Ishikawa (cell line): ENCODE measurements around the gene GDF11.

Experiments
- CEBPB ChIP-seq: IDR thresholded peaks from 2 replicates; pipeline ENCODE4 v1.6.1; 2012
- CREB1 ChIP-seq: IDR thresholded peaks from 2 replicates; pipeline ENCODE4 v1.6.1; 2012; ENCODE audit warnings: low read depth
- EGR1 ChIP-seq: IDR thresholded peaks from 2 replicates; pipeline ENCODE4 v1.6.1; 2012
- EP300 ChIP-seq: IDR thresholded peaks from 2 replicates; pipeline ENCODE4 v1.6.1; 2012; ENCODE audit warnings: borderline replicate concordance
- FOXM1 ChIP-seq: IDR thresholded peaks from 2 replicates; pipeline ENCODE4 v1.6.1; 2012; ENCODE audit warnings: low read depth, borderline replicate concordance
- NFIC ChIP-seq: IDR thresholded peaks from 2 replicates; pipeline ENCODE4 v1.6.1; 2012
- RAD21 ChIP-seq: IDR thresholded peaks from 2 replicates; pipeline ENCODE4 v1.6.1; 2012; ENCODE audit warnings: low read depth
- TAF1 ChIP-seq: IDR thresholded peaks from 2 replicates; pipeline ENCODE4 v1.6.1; 2012; ENCODE audit warnings: low read depth, mild to moderate bottlenecking
- TCF12 ChIP-seq: IDR thresholded peaks from 2 replicates; pipeline ENCODE4 v1.6.1; 2012; ENCODE audit warnings: low read depth
- TEAD4 ChIP-seq: IDR thresholded peaks from 2 replicates; pipeline ENCODE4 v1.6.1; 2012
- YY1 ChIP-seq: IDR thresholded peaks from 2 replicates; pipeline ENCODE4 v1.6.1; 2012; ENCODE audit warnings: low read depth
- ZBTB7A ChIP-seq: IDR thresholded peaks from 2 replicates; pipeline ENCODE4 v1.6.1; 2012; ENCODE audit warnings: low read depth
- TF ChIP-seq, protein P1 (sequence below): IDR thresholded peaks from 2 replicates; pipeline ENCODE4 v1.6.1; 2012
- TF ChIP-seq, protein P2 (sequence below): IDR thresholded peaks from 2 replicates; pipeline ENCODE4 v1.6.1; 2012
- TF ChIP-seq, protein P3 (sequence below): IDR thresholded peaks from 2 replicates; pipeline ENCODE4 v1.6.1; 2012; ENCODE audit warnings: low read depth, mild to moderate bottlenecking

Gene GDF11

DNA sequence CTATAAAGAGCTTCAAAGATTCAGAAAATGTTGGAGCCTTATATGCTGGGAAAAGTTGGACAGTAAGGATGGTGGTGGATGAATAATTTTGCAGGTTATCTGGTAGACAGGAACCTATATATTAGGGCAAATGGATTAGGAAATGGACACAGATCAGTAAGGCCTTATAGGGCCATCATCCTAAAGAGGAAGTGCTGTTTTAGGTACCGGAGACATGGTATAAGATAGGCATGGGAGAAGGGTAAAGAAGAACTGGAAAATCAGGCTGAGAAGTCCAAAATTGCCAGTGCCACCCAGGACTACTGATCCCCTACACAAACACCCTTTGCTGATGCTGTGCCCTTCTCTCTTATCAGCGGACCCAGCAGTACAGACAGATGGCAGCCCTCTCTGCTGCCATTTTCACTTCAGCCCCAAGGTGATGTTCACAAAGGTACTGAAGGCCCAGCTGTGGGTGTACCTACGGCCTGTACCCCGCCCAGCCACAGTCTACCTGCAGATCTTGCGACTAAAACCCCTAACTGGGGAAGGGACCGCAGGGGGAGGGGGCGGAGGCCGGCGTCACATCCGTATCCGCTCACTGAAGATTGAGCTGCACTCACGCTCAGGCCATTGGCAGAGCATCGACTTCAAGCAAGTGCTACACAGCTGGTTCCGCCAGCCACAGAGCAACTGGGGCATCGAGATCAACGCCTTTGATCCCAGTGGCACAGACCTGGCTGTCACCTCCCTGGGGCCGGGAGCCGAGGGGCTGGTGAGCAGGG lies 5.5 kb downstream of the GDF11 start:
- TF ChIP-seq CREB1 (no peak), EP300 (no peak), ZBTB7A (no peak), RAD21 (no peak), TCF12 (no peak), CEBPB (no peak), NFIC (no peak), FOXM1 (no peak), TEAD4 (no peak), TAF1 (no peak), EGR1 (no peak), YY1 (no peak)
- TF ChIP-seq, protein P1, sequence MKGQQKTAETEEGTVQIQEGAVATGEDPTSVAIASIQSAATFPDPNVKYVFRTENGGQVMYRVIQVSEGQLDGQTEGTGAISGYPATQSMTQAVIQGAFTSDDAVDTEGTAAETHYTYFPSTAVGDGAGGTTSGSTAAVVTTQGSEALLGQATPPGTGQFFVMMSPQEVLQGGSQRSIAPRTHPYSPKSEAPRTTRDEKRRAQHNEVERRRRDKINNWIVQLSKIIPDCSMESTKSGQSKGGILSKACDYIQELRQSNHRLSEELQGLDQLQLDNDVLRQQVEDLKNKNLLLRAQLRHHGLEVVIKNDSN = no peak
- TF ChIP-seq, protein P2, sequence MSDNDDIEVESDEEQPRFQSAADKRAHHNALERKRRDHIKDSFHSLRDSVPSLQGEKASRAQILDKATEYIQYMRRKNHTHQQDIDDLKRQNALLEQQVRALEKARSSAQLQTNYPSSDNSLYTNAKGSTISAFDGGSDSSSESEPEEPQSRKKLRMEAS = no peak
- TF ChIP-seq, protein P3, sequence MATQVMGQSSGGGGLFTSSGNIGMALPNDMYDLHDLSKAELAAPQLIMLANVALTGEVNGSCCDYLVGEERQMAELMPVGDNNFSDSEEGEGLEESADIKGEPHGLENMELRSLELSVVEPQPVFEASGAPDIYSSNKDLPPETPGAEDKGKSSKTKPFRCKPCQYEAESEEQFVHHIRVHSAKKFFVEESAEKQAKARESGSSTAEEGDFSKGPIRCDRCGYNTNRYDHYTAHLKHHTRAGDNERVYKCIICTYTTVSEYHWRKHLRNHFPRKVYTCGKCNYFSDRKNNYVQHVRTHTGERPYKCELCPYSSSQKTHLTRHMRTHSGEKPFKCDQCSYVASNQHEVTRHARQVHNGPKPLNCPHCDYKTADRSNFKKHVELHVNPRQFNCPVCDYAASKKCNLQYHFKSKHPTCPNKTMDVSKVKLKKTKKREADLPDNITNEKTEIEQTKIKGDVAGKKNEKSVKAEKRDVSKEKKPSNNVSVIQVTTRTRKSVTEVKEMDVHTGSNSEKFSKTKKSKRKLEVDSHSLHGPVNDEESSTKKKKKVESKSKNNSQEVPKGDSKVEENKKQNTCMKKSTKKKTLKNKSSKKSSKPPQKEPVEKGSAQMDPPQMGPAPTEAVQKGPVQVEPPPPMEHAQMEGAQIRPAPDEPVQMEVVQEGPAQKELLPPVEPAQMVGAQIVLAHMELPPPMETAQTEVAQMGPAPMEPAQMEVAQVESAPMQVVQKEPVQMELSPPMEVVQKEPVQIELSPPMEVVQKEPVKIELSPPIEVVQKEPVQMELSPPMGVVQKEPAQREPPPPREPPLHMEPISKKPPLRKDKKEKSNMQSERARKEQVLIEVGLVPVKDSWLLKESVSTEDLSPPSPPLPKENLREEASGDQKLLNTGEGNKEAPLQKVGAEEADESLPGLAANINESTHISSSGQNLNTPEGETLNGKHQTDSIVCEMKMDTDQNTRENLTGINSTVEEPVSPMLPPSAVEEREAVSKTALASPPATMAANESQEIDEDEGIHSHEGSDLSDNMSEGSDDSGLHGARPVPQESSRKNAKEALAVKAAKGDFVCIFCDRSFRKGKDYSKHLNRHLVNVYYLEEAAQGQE = no peak

DNA sequence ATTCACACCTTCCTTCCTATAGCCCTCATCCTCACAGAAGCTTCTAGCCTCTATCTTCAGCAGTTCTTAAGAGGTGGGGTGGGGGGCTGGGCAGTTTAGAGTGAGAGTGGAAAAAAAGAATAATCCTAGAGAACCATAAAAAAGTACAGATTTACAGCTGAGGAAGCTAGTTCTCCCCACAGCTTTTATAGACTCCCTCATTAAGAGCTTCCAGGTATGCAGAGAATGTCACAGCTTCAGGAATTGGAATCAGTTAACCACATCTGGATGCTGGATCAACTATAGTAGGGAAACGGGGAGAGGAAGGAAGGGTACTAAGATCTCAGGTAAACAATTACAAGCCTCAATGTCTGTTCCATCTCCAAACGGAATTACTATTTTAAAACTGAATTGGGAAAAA lies 12.3 kb downstream of the GDF11 start:
- TF ChIP-seq TEAD4 (no peak), TAF1 (no peak), EGR1 (no peak)

DNA sequence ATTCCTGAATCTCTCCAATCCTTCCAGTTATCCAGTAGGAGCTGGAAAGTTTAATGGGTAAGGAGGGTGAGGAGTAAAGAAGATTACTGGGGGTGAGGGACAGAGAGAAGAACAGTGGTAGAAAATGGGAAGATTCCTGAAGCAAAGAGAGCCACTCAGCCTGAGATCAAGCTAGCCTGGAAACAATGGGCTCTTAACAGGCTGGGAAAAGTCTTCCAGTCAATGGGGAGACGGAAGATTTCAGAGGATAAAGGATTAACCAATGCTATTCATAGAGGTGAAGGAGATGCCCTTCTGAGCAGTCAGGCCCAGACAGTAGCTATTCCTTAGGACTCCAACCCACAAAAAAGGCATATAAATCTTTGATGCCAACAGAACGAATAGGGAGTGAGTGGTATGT lies 14.8 kb downstream of the GDF11 start:
- no peak for TF ChIP-seq EGR1
- no peak for TF ChIP-seq ZBTB7A
- no peak for TF ChIP-seq TAF1
- TF ChIP-seq NFIC = no peak
- TF ChIP-seq, protein P2 = no peak
- TF ChIP-seq EP300 = no peak
- TF ChIP-seq TEAD4 = no peak
- TF ChIP-seq CREB1 = no peak
- TF ChIP-seq TCF12 = no peak
- no peak for TF ChIP-seq YY1
- no peak for TF ChIP-seq CEBPB
- TF ChIP-seq, protein P1 = no peak
- TF ChIP-seq RAD21 = no peak

DNA sequence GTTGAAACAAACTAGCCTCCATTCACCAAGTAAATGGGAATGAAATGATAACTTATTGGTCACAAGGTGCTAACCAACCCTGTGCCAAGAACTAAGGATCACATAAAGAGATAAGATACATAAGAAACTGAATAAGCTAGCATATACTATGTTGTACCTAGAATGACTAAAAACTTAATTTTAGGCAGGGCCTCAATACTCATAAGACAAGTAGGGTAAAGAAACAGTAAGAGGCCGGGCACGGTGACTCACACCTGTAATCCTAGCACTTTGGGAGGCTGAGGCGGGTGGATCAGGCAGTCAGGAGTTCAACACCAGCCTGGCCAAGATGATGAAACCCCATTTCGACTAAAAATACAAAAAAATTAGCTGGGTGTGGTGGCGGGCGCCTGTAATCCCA lies 17.7 kb downstream of the GDF11 start:
- no peak for TF ChIP-seq TEAD4
- TF ChIP-seq, protein P1 = no peak
- TF ChIP-seq, protein P3 = no peak
- no peak for TF ChIP-seq TAF1
- no peak for TF ChIP-seq EGR1
- TF ChIP-seq YY1 = no peak
- no peak for TF ChIP-seq TCF12
- no peak for TF ChIP-seq CEBPB
- TF ChIP-seq EP300 = no peak
- no peak for TF ChIP-seq CREB1

DNA sequence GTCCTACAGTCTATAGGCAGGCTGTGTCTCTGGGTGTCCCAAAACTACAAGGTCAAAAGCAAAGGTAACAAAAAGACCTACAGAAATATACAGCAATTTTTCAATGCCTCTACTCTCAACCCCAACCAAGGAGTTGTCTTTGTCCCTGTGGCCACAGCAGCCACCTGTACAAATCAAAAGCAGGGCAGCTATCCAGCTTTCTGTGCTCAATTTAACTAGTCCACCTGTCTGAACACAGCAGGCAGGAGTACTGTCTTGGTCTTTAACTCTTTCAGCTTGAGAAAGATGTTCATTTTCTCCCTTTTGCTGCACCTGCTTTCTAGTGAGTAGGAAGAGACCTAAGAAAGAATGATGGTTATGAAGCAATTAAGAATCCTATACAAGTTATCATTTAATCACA lies 19.7 kb downstream of the GDF11 start:
- TF ChIP-seq TAF1 = no peak
- TF ChIP-seq ZBTB7A = no peak
- TF ChIP-seq TCF12 = no peak
- no peak for TF ChIP-seq CEBPB
- TF ChIP-seq FOXM1 = no peak
- no peak for TF ChIP-seq EP300
- TF ChIP-seq YY1 = no peak
- TF ChIP-seq, protein P1 = no peak
- no peak for TF ChIP-seq EGR1
